Caco-2 (cell line): ENCODE results near the gene MANBA. TPM values are rescaled to one million over a fixed set of nuclear protein-coding genes. Genes with fewer than 3 reads are reported as not detected.

Experiments
- BruUV-seq: library from RNA; stranded (reverse); fragments of 400-500 nt; replicated peaks from 2 replicates; lab custom pipeline; 2021; lab: Mats Ljungman, UMichigan
- CTCF ChIA-PET: fragments of 300-600 bp; sonication (Branson Sonifier 250); formaldehyde crosslinking; loops from one replicate; lab custom pipeline; 2022; ENCODE audit warnings: antibody characterized with exemption; lab: Charles Lee
- POLR2A ChIA-PET: fragments of 300-600 bp; sonication (Branson Sonifier 250); formaldehyde crosslinking; loops from one replicate; lab custom pipeline; 2022; ENCODE audit warnings: antibody characterized with exemption; lab: Charles Lee
- DNase-seq, 2 experiments: peaks; one replicate each; pipeline versions ENCODE4 v3.0.0 to v3.0.0-alpha.2; 2020 to 2022
- H3K27me3 ChIP-seq: replicated peaks from 2 replicates; pipeline ENCODE4 v1.6.0; 2011; ENCODE audit warnings: low read length; ENCODE audit not compliant: control insufficient read depth, insufficient read depth
- H3K36me3 ChIP-seq: 2 replicates; pipeline ENCODE4 v1.5.1; 2011; ENCODE audit warnings: low read length; ENCODE audit not compliant: control insufficient read depth, insufficient read depth
- H3K4me1 ChIP-seq: fragments of 250-450 bp; sonication (Bioruptor Pico); 2 replicates; pipeline ENCODE4 v1.5.1; 2020; ENCODE audit warnings: mild to moderate bottlenecking
- H3K4me3 ChIP-seq: 2 replicates; pipeline ENCODE4 v1.5.1; 2011; ENCODE audit warnings: low read depth, mild to moderate bottlenecking, control low read depth, low read length
- H3K9me3 ChIP-seq: fragments of 250-450 bp; sonication (Bioruptor Pico); 2 replicates; pipeline ENCODE4 v1.5.1; 2020; ENCODE audit warnings: mild to moderate bottlenecking, moderate library complexity
- H3K27ac Mint-ChIP-seq: one replicate; pipeline ENCODE4 v1.8.0; 2022; ENCODE audit warnings: mixed read lengths; ENCODE audit not compliant: unreplicated experiment
- H3K27me3 Mint-ChIP-seq: one replicate; pipeline ENCODE4 v1.8.0; 2022; ENCODE audit warnings: mixed read lengths; ENCODE audit not compliant: insufficient read depth, unreplicated experiment
- H3K36me3 Mint-ChIP-seq: one replicate; pipeline ENCODE4 v1.8.0; 2022; ENCODE audit warnings: mild to moderate bottlenecking, mixed read lengths; ENCODE audit not compliant: insufficient read depth, unreplicated experiment
- H3K4me1 Mint-ChIP-seq: one replicate; pipeline ENCODE4 v1.8.0; 2022; ENCODE audit warnings: low read depth, mixed read lengths; ENCODE audit not compliant: unreplicated experiment
- H3K4me3 Mint-ChIP-seq: one replicate; pipeline ENCODE4 v1.8.0; 2022; ENCODE audit warnings: mild to moderate bottlenecking, moderate library complexity, mixed read lengths; ENCODE audit not compliant: unreplicated experiment
- H3K9me3 Mint-ChIP-seq: one replicate; pipeline ENCODE4 v1.8.0; 2022; ENCODE audit warnings: mixed read lengths; ENCODE audit not compliant: unreplicated experiment
- CTCF ChIP-seq, 2 experiments: fragments of 200-600 bp in 1 of 2; IDR thresholded peaks; 1 replicate in 1 of 2; 2 replicates in 1 of 2; pipeline versions ENCODE4 v1.5.1 to v1.8.0; 2011 to 2022; ENCODE audit warnings: antibody characterized with exemption in 1 of 2, control low read depth in 1 of 2, inconsistent platforms in 1 of 2, low read depth in 1 of 2, low read length in 1 of 2, mild to moderate bottlenecking in 1 of 2, moderate library complexity in 1 of 2; ENCODE audit not compliant: insufficient read depth in 1 of 2, severe bottlenecking in 1 of 2, unreplicated experiment in 1 of 2
- intact Hi-C: fragments of 100-400 bp; cut with micrococcal nuclease; formaldehyde crosslinking; loops from one replicate; pipeline ENCODE4 v1.10.0; 2022; ENCODE audit not compliant: unreplicated experiment
- total RNA-seq: library from RNA; stranded (reverse); gene quantifications from 2 replicates; pipeline ENCODE4 v1.2.3, GENCODE V29; 2022

MANBA gene
- total RNA-seq, 1 experiment from 2014 or later = 53.5 TPM

GRCh38 chr4:102612210-102612609, 148.6 kb downstream of the MANBA start:
- Mint-ChIP-seq H3K4me1 (no peaks in the 10 kb centered on the region), H3K4me3 (no peak overlapping the region), H3K9me3 (no peaks in the 10 kb centered on the region), H3K27me3 (no peaks in the 10 kb centered on the region), H3K36me3 (peaks cover 53% of the 10 kb centered on the region), H3K27ac (no peak overlapping the region)
- Histone ChIP-seq H3K4me1 (no peaks in the 10 kb centered on the region), H3K4me3 (no peak overlapping the region), H3K36me3 (peaks cover 3% of the 10 kb centered on the region), H3K9me3 (no peaks in the 10 kb centered on the region), H3K27me3 (no peaks in the 10 kb centered on the region)
- ChIA-PET CTCF (interaction anchor here (0.9 kb wide), 1 partner anchor 9 kb away, joined by 3 read pairs; no protein-coding TSS in a partner anchor), POLR2A (no interaction called here)
- no TSS peak for BruUV-seq
- DNase-seq = no peak
- intact Hi-C loops = no loop called here
- no peak for TF ChIP-seq CTCF (IDR thresholded peaks at IDR 0.05; ENCODE audit: insufficient read depth in 1 of 2, low read depth in 1 of 2, low read length in 1 of 2, severe bottlenecking in 1 of 2, unreplicated experiment in 1 of 2)

GRCh38 chr4:102610476-102610875, 150.3 kb downstream of the MANBA start:
- DNase-seq = no peak
- CTCF ChIA-PET = interaction anchor here (1.9 kb wide), 1 partner anchor 10 kb away, joined by 7 read pairs; no protein-coding TSS in a partner anchor
- Mint-ChIP-seq H3K36me3 (peaks cover 41% of the 10 kb centered on the region), H3K9me3 (no peaks in the 10 kb centered on the region), H3K27ac (no peak overlapping the region), H3K27me3 (no peaks in the 10 kb centered on the region), H3K4me3 (no peak overlapping the region), H3K4me1 (no peaks in the 10 kb centered on the region)
- H3K27me3 ChIP-seq = no peaks in the 10 kb centered on the region
- POLR2A ChIA-PET = no interaction called here
- no peaks in the 10 kb centered on the region for H3K9me3 ChIP-seq
- BruUV-seq = no TSS peak
- peaks cover 3% of the 10 kb centered on the region for H3K36me3 ChIP-seq
- no peaks in the 10 kb centered on the region for H3K4me1 ChIP-seq
- TF ChIP-seq CTCF (IDR thresholded peaks at IDR 0.05; ENCODE audit: insufficient read depth in 1 of 2, low read depth in 1 of 2, low read length in 1 of 2, severe bottlenecking in 1 of 2, unreplicated experiment in 1 of 2) = no peak
- intact Hi-C loops = no loop called here
- H3K4me3 ChIP-seq = no peak overlapping the region

- Mint-ChIP-seq H3K36me3 (peaks cover 37% of the 10 kb centered on the region), H3K27me3 (no peaks in the 10 kb centered on the region), H3K27ac (no peak overlapping the region), H3K9me3 (no peaks in the 10 kb centered on the region), H3K4me1 (no peaks in the 10 kb centered on the region), H3K4me3 (no peak overlapping the region)
- ChIA-PET POLR2A (no interaction called here), CTCF (interaction anchor here (1.9 kb wide), 1 partner anchor 11 kb away, joined by 7 read pairs; no protein-coding TSS in a partner anchor)
- Histone ChIP-seq H3K9me3 (no peaks in the 10 kb centered on the region), H3K27me3 (no peaks in the 10 kb centered on the region), H3K4me3 (no peak overlapping the region), H3K4me1 (no peaks in the 10 kb centered on the region), H3K36me3 (peaks cover 3% of the 10 kb centered on the region)
- peak in 1 of 2 experiments; percentile 17 for DNase-seq
- TF ChIP-seq CTCF (IDR thresholded peaks at IDR 0.05; ENCODE audit: insufficient read depth in 1 of 2, low read depth in 1 of 2, low read length in 1 of 2, severe bottlenecking in 1 of 2, unreplicated experiment in 1 of 2) = peak in 1 of 2 experiments; percentile 29
- no TSS peak for BruUV-seq
- intact Hi-C loops = no loop called here
Measured at GRCh38 chr4:102610007-102610406, 150.8 kb downstream of the MANBA start.
